AG04450 (cell line): ENCODE data around the gene ZP3. TPM values are rescaled to one million over a fixed set of nuclear protein-coding genes. Genes with fewer than 3 reads are reported as not detected.

Source experiments
- CTCF ChIA-PET: fragments of 300-600, 350-600 bp; formaldehyde crosslinking; extraction: SDS; loops from one replicate; lab custom pipeline; 2022; ENCODE audit warnings: antibody characterized with exemption, inconsistent platforms; lab: Charles Lee
- POLR2A ChIA-PET: fragments of 350-600 bp; formaldehyde crosslinking; extraction: SDS; loops from one replicate; lab custom pipeline; 2021; ENCODE audit warnings: antibody characterized with exemption, inconsistent platforms; lab: Yijun Ruan, JAX
- DNase-seq: peaks from one replicate; pipeline ENCODE4 v3.0.0-alpha.2; 2011; ENCODE audit warnings: low read depth, low spot score
- H3K27ac ChIP-seq: one replicate; pipeline ENCODE4 v1.5.1; 2012; ENCODE audit warnings: low read depth, low read length, control low read depth
- H3K27me3 ChIP-seq: one replicate; pipeline ENCODE4 v1.6.0; 2012; ENCODE audit warnings: low read length; ENCODE audit not compliant: control insufficient read depth, insufficient read depth
- H3K4me3 ChIP-seq: 2 replicates; pipeline ENCODE4 v1.5.1; 2011; ENCODE audit warnings: mild to moderate bottlenecking, low read depth, low read length, control low read depth
- H3K9me3 ChIP-seq: 2 replicates; pipeline ENCODE4 v1.5.1; 2012; ENCODE audit warnings: low read length; ENCODE audit not compliant: control insufficient read depth, insufficient read depth
- CTCF ChIP-seq: IDR thresholded peaks from 2 replicates; pipeline ENCODE4 v1.5.1; 2011; ENCODE audit warnings: low read depth, low read length, control low read depth, inconsistent platforms
- polyA minus RNA-seq: library from RNA; depleted of rRNA, polyadenylated mRNA; stranded (reverse); fragments of >200 nt; gene quantifications from 2 replicates; pipeline ENCODE4 v1.2.3, GENCODE V29; 2011; rRNA and poly(A)+ RNA removed
- polyA plus RNA-seq: library from polyadenylated mRNA; depleted of rRNA; stranded (reverse); fragments of >200 nt; gene quantifications from 2 replicates; pipeline ENCODE4 v1.2.3, GENCODE V29; 2011; rRNA removed

ZP3 gene
- polyA plus RNA-seq (0.63 and 1.0 TPM in 2 replicates), polyA minus RNA-seq (0.56 and 2.3 TPM in 2 replicates)

- no peak for DNase-seq
- no peak within 1 kb of the TSS for H3K27ac ChIP-seq
- H3K27me3 ChIP-seq, result peaks cover 2% of the 10 kb centered on the region
- no peaks in the 10 kb centered on the region; the same call in none of the 2 replicates for H3K9me3 ChIP-seq
- ChIA-PET CTCF (interaction anchor here (0.6 kb wide), 1 partner anchor 381 kb away, joined by 3 read pairs; no protein-coding TSS in a partner anchor), POLR2A (no interaction called here)
- no peak within 1 kb of the TSS for H3K4me3 ChIP-seq
- TF ChIP-seq CTCF, result no peak
Observed at GRCh38 chr7:76424413-76425111, at the start of gene ZP3. Gene ZP3 (plus strand): TSS chr7:76424950. CDS start chr7:76424965, 15 bp downstream.

- TF ChIP-seq CTCF, result no peak
- ChIA-PET CTCF (no interaction called here), POLR2A (interaction anchor here (0.6 kb wide), 1 partner anchor 54 kb away, joined by 4 read pairs; no protein-coding TSS in a partner anchor)
- Histone ChIP-seq H3K27ac (no peak overlapping the region), H3K27me3 (no peaks in the 10 kb centered on the region), H3K9me3 (no peaks in the 10 kb centered on the region), H3K4me3 (no peak overlapping the region)
- DNase-seq, result no peak
Observed at GRCh38 chr7:76375251-76375650, 49.5 kb upstream of the ZP3 start.

GRCh38 chr7:76377186-76377918, 47.4 kb upstream of the ZP3 start:
- CTCF ChIA-PET, result interaction anchor here (1.4 kb wide), 1 partner anchor 18 kb away, joined by 3 read pairs; no protein-coding TSS in a partner anchor
- POLR2A ChIA-PET, result interaction anchor here (0.6 to 1.6 kb wide), 3 partner anchors 13 to 1235 kb away, joined by 3 to 4 read pairs (median 3); no protein-coding TSS in a partner anchor

GRCh38 chr7:76380623-76380966, 44.2 kb upstream of the ZP3 start:
- Histone ChIP-seq H3K27me3 (no peaks in the 10 kb centered on the region), H3K9me3 (no peaks in the 10 kb centered on the region), H3K27ac (peak overlapping the region; percentile 98), H3K4me3 (peak overlapping the region; percentile 42; the same call in 1 of the 2 replicates)
- ChIA-PET POLR2A (no interaction called here), CTCF (no interaction called here)
- no peak for TF ChIP-seq CTCF
- DNase-seq, result no peak

More at GRCh38 chr7:76377186-76377918, 47.4 kb upstream of the ZP3 start:
- Histone ChIP-seq H3K9me3 (no peaks in the 10 kb centered on the region), H3K4me3 (no peak overlapping the region), H3K27ac (no peak overlapping the region), H3K27me3 (no peaks in the 10 kb centered on the region)
- no peak for DNase-seq
- no peak for TF ChIP-seq CTCF

- Histone ChIP-seq H3K4me3 (no peak overlapping the region), H3K27ac (no peak overlapping the region), H3K27me3 (no peaks in the 10 kb centered on the region), H3K9me3 (no peaks in the 10 kb centered on the region)
- ChIA-PET POLR2A (no interaction called here), CTCF (no interaction called here)
- DNase-seq, result no peak
- TF ChIP-seq CTCF, result peak; percentile 37
Observed at GRCh38 chr7:76381814-76382213, 42.9 kb upstream of the ZP3 start.
